ENCODE results near the gene MARCHF4. TPM values are rescaled to one million over a fixed set of nuclear protein-coding genes. Genes with fewer than 3 reads are reported as not detected.
A peak's percentile ranks its signal among the peaks of the same experiment; 100 is the strongest.

MARCHF4 gene
- total and polyA plus RNA-seq, 2 donors (not counting 1 experiment from before 2014, with no cell fraction given): 1.3 to 3.6 TPM

DNA sequence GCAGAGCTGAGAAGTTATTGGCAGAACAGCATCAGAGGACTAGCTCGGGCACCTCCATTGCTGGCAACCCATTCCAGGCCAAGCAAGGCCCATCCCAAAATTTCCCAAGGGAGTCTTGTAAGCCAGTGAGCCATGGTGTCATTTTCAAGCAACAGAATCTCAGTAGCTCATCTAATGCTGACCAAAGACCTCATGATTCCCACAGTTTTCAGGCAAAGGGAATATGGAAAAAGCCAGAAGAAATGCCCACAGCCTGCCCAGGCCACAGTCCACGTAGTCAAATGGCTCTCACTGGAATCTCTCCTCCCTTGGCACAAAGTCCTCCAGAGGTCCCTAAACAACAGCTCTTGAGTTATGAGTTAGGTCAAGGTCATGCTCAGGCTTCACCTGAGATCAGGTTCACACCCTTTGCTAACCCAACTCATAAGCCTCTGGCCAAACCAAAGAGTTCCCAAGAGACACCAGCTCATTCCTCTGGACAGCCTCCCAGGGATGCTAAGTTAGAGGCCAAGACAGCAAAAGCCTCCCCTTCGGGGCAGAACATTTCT, 42.6 kb upstream of the MARCHF4 start:
- Histone ChIP-seq H3K4me3 (replicated peaks in 1 of 4; ENCODE audit: control extremely low read depth in 1 of 4, insufficient read depth in 1 of 4, low read depth in 3 of 4, low read length in 4 of 4) (no peak overlapping the region), H3K36me3 (ENCODE audit: control insufficient read depth, insufficient read depth, low read length) (peaks cover 10% of the 10 kb centered on the region), H3K9me3 (ENCODE audit: control insufficient read depth, insufficient read depth, low read depth, low read length) (no peaks in the 10 kb centered on the region), H3K4me2 (ENCODE audit: extremely low read depth, insufficient read depth, low read length) (no peak overlapping the region), H3K27ac (ENCODE audit: insufficient read depth, low read length) (no peak overlapping the region), H3K27me3 (ENCODE audit: control insufficient read depth, insufficient read depth, low read length) (no peaks in the 10 kb centered on the region), H2AFZ (ENCODE audit: low read length) (no peak overlapping the region), H3K9ac (ENCODE audit: insufficient read depth, low read length) (no peak overlapping the region), H3K79me2 (ENCODE audit: control insufficient read depth, insufficient read depth, low read length) (peaks cover 4% of the 10 kb centered on the region), H4K20me1 (ENCODE audit: control insufficient read depth, extremely low read depth, insufficient read depth, low read length) (no peaks in the 10 kb centered on the region), H3K4me1 (ENCODE audit: control insufficient read depth, extremely low read depth, insufficient read depth, low read length) (no peaks in the 10 kb centered on the region)
- DNase-seq (ENCODE audit: low read depth in 2 of 2): no peak
- TF ChIP-seq EZH2 (IDR thresholded peaks at IDR 0.05; ENCODE audit: low read length, missing control alignments): no peak
- TF ChIP-seq, protein P1, sequence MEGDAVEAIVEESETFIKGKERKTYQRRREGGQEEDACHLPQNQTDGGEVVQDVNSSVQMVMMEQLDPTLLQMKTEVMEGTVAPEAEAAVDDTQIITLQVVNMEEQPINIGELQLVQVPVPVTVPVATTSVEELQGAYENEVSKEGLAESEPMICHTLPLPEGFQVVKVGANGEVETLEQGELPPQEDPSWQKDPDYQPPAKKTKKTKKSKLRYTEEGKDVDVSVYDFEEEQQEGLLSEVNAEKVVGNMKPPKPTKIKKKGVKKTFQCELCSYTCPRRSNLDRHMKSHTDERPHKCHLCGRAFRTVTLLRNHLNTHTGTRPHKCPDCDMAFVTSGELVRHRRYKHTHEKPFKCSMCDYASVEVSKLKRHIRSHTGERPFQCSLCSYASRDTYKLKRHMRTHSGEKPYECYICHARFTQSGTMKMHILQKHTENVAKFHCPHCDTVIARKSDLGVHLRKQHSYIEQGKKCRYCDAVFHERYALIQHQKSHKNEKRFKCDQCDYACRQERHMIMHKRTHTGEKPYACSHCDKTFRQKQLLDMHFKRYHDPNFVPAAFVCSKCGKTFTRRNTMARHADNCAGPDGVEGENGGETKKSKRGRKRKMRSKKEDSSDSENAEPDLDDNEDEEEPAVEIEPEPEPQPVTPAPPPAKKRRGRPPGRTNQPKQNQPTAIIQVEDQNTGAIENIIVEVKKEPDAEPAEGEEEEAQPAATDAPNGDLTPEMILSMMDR (conservative IDR thresholded peaks at IDR 0.05 in 1 of 2, IDR thresholded peaks at IDR 0.05 in 1 of 2; ENCODE audit: low read depth in 1 of 2, low read length in 2 of 2): no peak

DNA sequence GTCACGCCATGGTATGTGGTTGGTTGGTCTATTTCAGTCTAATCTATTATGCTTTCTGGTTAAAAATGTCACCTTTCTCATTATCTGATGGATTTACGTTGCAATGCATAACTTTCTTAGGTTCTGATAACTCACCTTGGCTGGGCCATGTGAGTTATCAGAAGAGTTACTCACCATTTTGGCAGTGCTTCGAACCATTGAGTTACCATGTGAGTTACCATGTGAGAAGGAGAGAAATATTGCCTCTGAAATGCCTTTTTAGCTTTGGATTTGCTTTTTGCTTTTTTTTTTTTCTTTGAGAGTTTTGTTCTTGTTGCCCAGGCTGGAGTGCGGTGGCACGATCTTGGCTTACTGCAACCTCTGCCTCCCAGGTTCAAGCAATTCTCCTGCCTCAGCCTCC, 41.6 kb upstream of the MARCHF4 start:
- H3K4me2 ChIP-seq (ENCODE audit: extremely low read depth, insufficient read depth, low read length): peak overlapping the region; percentile 90
- no peak for DNase-seq (ENCODE audit: low read depth in 2 of 2)

GRCh38 chr2:216412022-216412999, 40.0 kb upstream of the MARCHF4 start, which contains the start of gene SMARCAL1:
Gene SMARCAL1 (plus strand): TSS chr2:216412484. CDS start chr2:216414705, 2,221 bp downstream.
- TF ChIP-seq, protein P1 (conservative IDR thresholded peaks at IDR 0.05 in 1 of 2, IDR thresholded peaks at IDR 0.05 in 1 of 2; ENCODE audit: low read depth in 1 of 2, low read length in 2 of 2): no peak
- no peak for TF ChIP-seq EZH2 (IDR thresholded peaks at IDR 0.05; ENCODE audit: low read length, missing control alignments)
- no peaks in the 10 kb centered on the region for H3K27me3 ChIP-seq (ENCODE audit: control insufficient read depth, insufficient read depth, low read length)
- H3K79me2 ChIP-seq (ENCODE audit: control insufficient read depth, insufficient read depth, low read length): peaks cover 4% of the 10 kb centered on the region
- peak within 1 kb of the TSS; percentile 94 for H3K27ac ChIP-seq (ENCODE audit: insufficient read depth, low read length)
- peak within 1 kb of the TSS; percentile 96 for H3K9ac ChIP-seq (ENCODE audit: insufficient read depth, low read length)
- peak; percentile 95 to 98 for DNase-seq (ENCODE audit: low read depth in 2 of 2)
- H2AFZ ChIP-seq (ENCODE audit: low read length): peak within 1 kb of the TSS; percentile 98
- H3K4me3 ChIP-seq (replicated peaks in 1 of 4; ENCODE audit: control extremely low read depth in 1 of 4, insufficient read depth in 1 of 4, low read depth in 3 of 4, low read length in 4 of 4): peak within 1 kb of the TSS; percentile 81 to 90 (median 84)
- no peaks in the 10 kb centered on the region for H4K20me1 ChIP-seq (ENCODE audit: control insufficient read depth, extremely low read depth, insufficient read depth, low read length)
- H3K4me2 ChIP-seq (ENCODE audit: extremely low read depth, insufficient read depth, low read length): peak within 1 kb of the TSS; percentile 90
- H3K36me3 ChIP-seq (ENCODE audit: control insufficient read depth, insufficient read depth, low read length): peaks cover 7% of the 10 kb centered on the region
- no peaks in the 10 kb centered on the region for H3K9me3 ChIP-seq (ENCODE audit: control insufficient read depth, insufficient read depth, low read depth, low read length)
- no peaks in the 10 kb centered on the region for H3K4me1 ChIP-seq (ENCODE audit: control insufficient read depth, extremely low read depth, insufficient read depth, low read length)

More for the DNA sequence above, 41.6 kb upstream of the MARCHF4 start:
- Histone ChIP-seq H2AFZ (ENCODE audit: low read length) (no peak overlapping the region), H3K79me2 (ENCODE audit: control insufficient read depth, insufficient read depth, low read length) (peaks cover 4% of the 10 kb centered on the region), H3K4me3 (replicated peaks in 1 of 4; ENCODE audit: control extremely low read depth in 1 of 4, insufficient read depth in 1 of 4, low read depth in 3 of 4, low read length in 4 of 4) (peak overlapping the region in 1 of 4 experiments; percentile 81), H3K4me1 (ENCODE audit: control insufficient read depth, extremely low read depth, insufficient read depth, low read length) (no peaks in the 10 kb centered on the region), H3K36me3 (ENCODE audit: control insufficient read depth, insufficient read depth, low read length) (peaks cover 10% of the 10 kb centered on the region), H3K9ac (ENCODE audit: insufficient read depth, low read length) (no peak overlapping the region), H3K27me3 (ENCODE audit: control insufficient read depth, insufficient read depth, low read length) (no peaks in the 10 kb centered on the region), H3K9me3 (ENCODE audit: control insufficient read depth, insufficient read depth, low read depth, low read length) (no peaks in the 10 kb centered on the region), H3K27ac (ENCODE audit: insufficient read depth, low read length) (no peak overlapping the region), H4K20me1 (ENCODE audit: control insufficient read depth, extremely low read depth, insufficient read depth, low read length) (no peaks in the 10 kb centered on the region)
- TF ChIP-seq, protein P1 (conservative IDR thresholded peaks at IDR 0.05 in 1 of 2, IDR thresholded peaks at IDR 0.05 in 1 of 2; ENCODE audit: low read depth in 1 of 2, low read length in 2 of 2): no peak
